ENCODE measurements around the gene HLX. TPM values are rescaled to one million over a fixed set of nuclear protein-coding genes. Genes with fewer than 3 reads are reported as not detected.

HLX gene
- total RNA-seq, 1 experiment from 2014 or later = 1.8 TPM

- Histone ChIP-seq H3K27me3 (ENCODE audit: insufficient read depth, low read length) (0 out of 2 replicates have a peak, but pooled peaks cover 3% of the 10 kb centered on the region), H3K9ac (ENCODE audit: low read length) (no peak overlapping the region), H3K4me1 (ENCODE audit: control insufficient read depth in 1 of 2, insufficient read depth in 2 of 2, low read length in 2 of 2) (no peaks in the 10 kb centered on the region), H3K4me3 (replicated peaks in 1 of 2; ENCODE audit: low read depth in 1 of 2, low read length in 2 of 2) (no peak overlapping the region), H3K9me2 (ENCODE audit: insufficient read depth) (no peaks in the 10 kb centered on the region), H2AFZ (ENCODE audit: low read depth, low read length, poor library complexity, severe bottlenecking) (no peak overlapping the region), H3K4me2 (ENCODE audit: low read length) (no peak overlapping the region), H3K27ac (ENCODE audit: low read depth, low read length) (no peak overlapping the region), H3K9me3 (ENCODE audit: control insufficient read depth in 1 of 2, insufficient read depth in 1 of 2, low read depth in 1 of 2, low read length in 2 of 2) (no peaks in the 10 kb centered on the region), H4K20me1 (ENCODE audit: insufficient read depth) (no peaks in the 10 kb centered on the region), H3K36me3 (ENCODE audit: control insufficient read depth in 1 of 2, insufficient read depth in 2 of 2, low read length in 2 of 2) (no peaks in the 10 kb centered on the region), H3K79me2 (ENCODE audit: insufficient read depth, low read length) (no peaks in the 10 kb centered on the region)
- BruUV-seq (replicated peaks) = no TSS peak
- TF ChIP-seq EGR1 (IDR thresholded peaks at IDR 0.05; ENCODE audit: low read depth) = no peak
- no peak for TF ChIP-seq RAD21 (IDR thresholded peaks at IDR 0.05; ENCODE audit: low read depth)
- TF ChIP-seq FOSL1 (IDR thresholded peaks at IDR 0.05; ENCODE audit: low read depth) = no peak
- TF ChIP-seq ZNF274 (IDR thresholded peaks at IDR 0.05; ENCODE audit: low read depth, low read length) = no peak
- ChIA-PET RAD21 (ENCODE audit: low non-redundant PET in 1 of 2, low total read pairs in 2 of 2, uncharacterized antibody in 2 of 2, unreplicated experiment in 2 of 2) (no interaction called here), POLR2A (no interaction called here), CTCF (no interaction called here)
- intact Hi-C loops (cut with micrococcal nuclease) = no loop called here
- ATAC-seq (no peak), DNase-seq (ENCODE audit: low read depth, low spot score) (no peak)
Measured at GRCh38 chr1:220915954-220916353, 36.7 kb downstream of the HLX start.

GRCh38 chr1:220917101-220917500, 37.9 kb downstream of the HLX start:
- DNase-seq (ENCODE audit: low read depth, low spot score) (no peak), ATAC-seq (no peak)
- Histone ChIP-seq H3K4me3 (replicated peaks in 1 of 2; ENCODE audit: low read depth in 1 of 2, low read length in 2 of 2) (no peak overlapping the region), H4K20me1 (ENCODE audit: insufficient read depth) (no peaks in the 10 kb centered on the region), H3K36me3 (ENCODE audit: control insufficient read depth in 1 of 2, insufficient read depth in 2 of 2, low read length in 2 of 2) (no peaks in the 10 kb centered on the region), H3K9me3 (ENCODE audit: control insufficient read depth in 1 of 2, insufficient read depth in 1 of 2, low read depth in 1 of 2, low read length in 2 of 2) (no peaks in the 10 kb centered on the region), H3K9me2 (ENCODE audit: insufficient read depth) (no peaks in the 10 kb centered on the region), H3K27ac (ENCODE audit: low read depth, low read length) (no peak overlapping the region), H3K4me2 (ENCODE audit: low read length) (no peak overlapping the region), H3K79me2 (ENCODE audit: insufficient read depth, low read length) (no peaks in the 10 kb centered on the region), H3K4me1 (ENCODE audit: control insufficient read depth in 1 of 2, insufficient read depth in 2 of 2, low read length in 2 of 2) (no peaks in the 10 kb centered on the region), H3K9ac (ENCODE audit: low read length) (no peak overlapping the region), H3K27me3 (ENCODE audit: insufficient read depth, low read length) (0 out of 2 replicates have a peak, but pooled peaks cover 3% of the 10 kb centered on the region), H2AFZ (ENCODE audit: low read depth, low read length, poor library complexity, severe bottlenecking) (no peak overlapping the region)
- no TSS peak for BruUV-seq (replicated peaks)
- RAD21 ChIA-PET (ENCODE audit: low non-redundant PET in 1 of 2, low total read pairs in 2 of 2, uncharacterized antibody in 2 of 2, unreplicated experiment in 2 of 2) = no interaction called here
- intact Hi-C loops (cut with micrococcal nuclease) = no loop called here
- CTCF ChIA-PET = interaction anchor here (0.7 kb wide), 1 partner anchor 322 kb away, joined by 3 read pairs; no protein-coding TSS in a partner anchor
- POLR2A ChIA-PET = no interaction called here
- no peak for TF ChIP-seq POLR2AphosphoS5 (IDR thresholded peaks at IDR 0.05; ENCODE audit: low read depth, low read length)
- TF ChIP-seq RAD21 (IDR thresholded peaks at IDR 0.05; ENCODE audit: low read depth) = no peak
- no peak for TF ChIP-seq POLR2A (IDR thresholded peaks at IDR 0.05; ENCODE audit: borderline replicate concordance, extremely low read depth, insufficient read depth, insufficient read length)
- no peak for TF ChIP-seq ELF1 (IDR thresholded peaks at IDR 0.05; ENCODE audit: borderline replicate concordance, low read depth)
- no peak for TF ChIP-seq MAX (IDR thresholded peaks at IDR 0.05)
- TF ChIP-seq ZBTB33 (IDR thresholded peaks at IDR 0.05; ENCODE audit: extremely low read depth, insufficient replicate concordance, low read length) = no peak
- no peak for TF ChIP-seq EZH2phosphoT487 (IDR thresholded peaks at IDR 0.05; ENCODE audit: borderline replicate concordance)
- no peak for TF ChIP-seq SRF (IDR thresholded peaks at IDR 0.05; ENCODE audit: low read depth)
- no peak for TF ChIP-seq CTCF (IDR thresholded peaks at IDR 0.05 in 2 of 3, conservative IDR thresholded peaks at IDR 0.05 in 1 of 3; ENCODE audit: borderline replicate concordance in 1 of 3, insufficient read depth in 1 of 3, low read depth in 2 of 3, low read length in 2 of 3)
- no peak for TF ChIP-seq ZFX (IDR thresholded peaks at IDR 0.05)
- no peak for TF ChIP-seq ATF3 (IDR thresholded peaks at IDR 0.05)
- TF ChIP-seq CEBPB (IDR thresholded peaks at IDR 0.05; ENCODE audit: low read depth) = no peak
- TF ChIP-seq YY1 (IDR thresholded peaks at IDR 0.05; ENCODE audit: extremely low read depth, insufficient replicate concordance, low read depth, low read length) = no peak

All from HCT116 (cell line).